ENCODE data around the gene CDYL. TPM values are rescaled to one million over a fixed set of nuclear protein-coding genes. Genes with fewer than 3 reads are reported as not detected.

CDYL gene
- total RNA-seq, 1 donor from 2014 or later, result 40.5 TPM

GRCh38 chr6:4803343-4803744 lies 27.1 kb downstream of the CDYL start:
- H3K27ac ChIP-seq, result no peak overlapping the region
- no peaks in the 10 kb centered on the region for H3K36me3 ChIP-seq
- intact Hi-C loops (cut with DNase I), result no loop called here
- H3K9me3 ChIP-seq, result peaks cover 13% of the 10 kb centered on the region
- no peaks in the 10 kb centered on the region for H3K27me3 ChIP-seq (ENCODE audit: low read depth)
- H3K4me3 ChIP-seq, result no peak overlapping the region
- TF ChIP-seq CTCF (IDR thresholded peaks at IDR 0.05), result no peak
- DNase-seq (no peak), ATAC-seq (no peak)
- H3K4me1 ChIP-seq, result peaks cover 22% of the 10 kb centered on the region

- TF ChIP-seq CTCF (IDR thresholded peaks at IDR 0.05), result no peak
- H3K9me3 ChIP-seq, result peaks cover 13% of the 10 kb centered on the region
- ATAC-seq (peak; percentile 50 to 59), DNase-seq (no peak)
- H3K36me3 ChIP-seq, result no peaks in the 10 kb centered on the region
- intact Hi-C loops (cut with DNase I), result no loop called here
- H3K4me1 ChIP-seq, result peaks cover 22% of the 10 kb centered on the region
- H3K27me3 ChIP-seq (ENCODE audit: low read depth), result no peaks in the 10 kb centered on the region
- no peak overlapping the region for H3K27ac ChIP-seq
- no peak overlapping the region for H3K4me3 ChIP-seq
These were observed 27.9 kb downstream of the CDYL start for GRCh38 chr6:4804095-4804494.

- DNase-seq (peak; percentile 63), ATAC-seq (peak; percentile 76 to 82)
- peak; percentile 62 for TF ChIP-seq CTCF (IDR thresholded peaks at IDR 0.05)
- Histone ChIP-seq H3K27me3 (ENCODE audit: low read depth) (no peaks in the 10 kb centered on the region), H3K9me3 (peaks cover under 1% of the 10 kb centered on the region), H3K4me1 (peaks cover 29% of the 10 kb centered on the region), H3K27ac (no peak overlapping the region), H3K4me3 (no peak overlapping the region), H3K36me3 (no peaks in the 10 kb centered on the region)
- intact Hi-C loops (cut with DNase I), result no loop called here
These were observed 29.5 kb downstream of the CDYL start for GRCh38 chr6:4805553-4806336.

- Histone ChIP-seq H3K9me3 (no peaks in the 10 kb centered on the region), H3K36me3 (no peaks in the 10 kb centered on the region), H3K27ac (no peak overlapping the region), H3K27me3 (ENCODE audit: low read depth) (no peaks in the 10 kb centered on the region), H3K4me1 (peaks cover 34% of the 10 kb centered on the region), H3K4me3 (no peak overlapping the region)
- TF ChIP-seq CTCF (IDR thresholded peaks at IDR 0.05), result no peak
- intact Hi-C loops (cut with DNase I), result no loop called here
- ATAC-seq, result no peak
- DNase-seq, result no peak
These were observed 30.1 kb downstream of the CDYL start for GRCh38 chr6:4806337-4806725.

- Histone ChIP-seq H3K36me3 (no peaks in the 10 kb centered on the region), H3K27me3 (ENCODE audit: low read depth) (no peaks in the 10 kb centered on the region), H3K9me3 (no peaks in the 10 kb centered on the region), H3K4me3 (no peak overlapping the region), H3K4me1 (peaks cover 32% of the 10 kb centered on the region), H3K27ac (no peak overlapping the region)
- ATAC-seq (no peak), DNase-seq (no peak)
- no peak for TF ChIP-seq CTCF (IDR thresholded peaks at IDR 0.05)
- intact Hi-C loops (cut with DNase I), result no loop called here
These were observed 30.6 kb downstream of the CDYL start for GRCh38 chr6:4806791-4807190.
